ENCODE measurements around the gene NPPC.
A peak's percentile ranks its signal among the peaks of the same experiment; 100 is the strongest.
"Not testable (repeated sequence)": the region's sequence is repeated elsewhere in the genome, so short reads cannot be mapped to it uniquely, and the experiment has no call there.

NPPC gene

GRCh38 chr2:231919341-231920035 lies 6.7 kb downstream of the NPPC start:
- no peak for DNase-seq

- no peak for DNase-seq
These were observed 7.5 kb downstream of the NPPC start for GRCh38 chr2:231918501-231919330.

- no peak for DNase-seq
These were observed 8.7 kb downstream of the NPPC start for GRCh38 chr2:231917280-231918066.

- DNase-seq = no peak
These were observed 12.0 kb downstream of the NPPC start for GRCh38 chr2:231914077-231914690.

- no peak for DNase-seq
These were observed 14.8 kb downstream of the NPPC start for GRCh38 chr2:231911381-231911780.

GRCh38 chr2:231910771-231911170 lies 15.4 kb downstream of the NPPC start:
- DNase-seq = peak; percentile 58

- DNase-seq = not testable (repeated sequence)
These were observed 16.0 kb downstream of the NPPC start for GRCh38 chr2:231910161-231910560.

- DNase-seq = no peak
These were observed 16.6 kb downstream of the NPPC start for GRCh38 chr2:231909631-231910030.

- DNase-seq = no peak
These were observed 17.6 kb downstream of the NPPC start for GRCh38 chr2:231908584-231908983.

- no peak for DNase-seq
These were observed 18.4 kb downstream of the NPPC start for GRCh38 chr2:231907765-231908164.

- DNase-seq = no peak
These were observed 21.2 kb downstream of the NPPC start for GRCh38 chr2:231905026-231905425.

GRCh38 chr2:231904161-231904611 lies 22.0 kb downstream of the NPPC start:
- DNase-seq = no peak

GRCh38 chr2:231902598-231902997 lies 23.6 kb downstream of the NPPC start:
- DNase-seq = no peak

- DNase-seq = no peak
These were observed 25.2 kb downstream of the NPPC start for GRCh38 chr2:231900972-231901371.

- no peak for DNase-seq
These were observed 25.7 kb downstream of the NPPC start for GRCh38 chr2:231900486-231900942.

GRCh38 chr2:231894566-231895380 lies 31.4 kb downstream of the NPPC start:
- no peak for DNase-seq

GRCh38 chr2:231891514-231891905 lies 34.7 kb downstream of the NPPC start:
- DNase-seq = no peak

- no peak for DNase-seq
These were observed 35.2 kb downstream of the NPPC start for GRCh38 chr2:231890896-231891513.

- no peak for DNase-seq
These were observed 38.4 kb downstream of the NPPC start for GRCh38 chr2:231887756-231888155.

- DNase-seq = no peak
These were observed 40.0 kb downstream of the NPPC start for GRCh38 chr2:231886071-231886681.
